Hepatocyte (in vitro differentiated cells): ENCODE measurements around the gene LARP1.

ENCODE experiments used
- CTCF ChIP-seq: fragments of 200-600 bp; sonication (generic); IDR thresholded peaks from 2 replicates; pipeline ENCODE4 v1.5.1; 2016; ENCODE audit warnings: antibody characterized with exemption, mild to moderate bottlenecking; ENCODE audit not compliant: poor library complexity
- EZH2phosphoT487 ChIP-seq: fragments of 200-600 bp; sonication (generic); IDR thresholded peaks from one replicate; pipeline ENCODE4 v1.6.1; 2018; ENCODE audit warnings: antibody characterized with exemption, mild to moderate bottlenecking, low read depth, moderate library complexity; ENCODE audit not compliant: unreplicated experiment, severe bottlenecking

- TF ChIP-seq CTCF (no peak), EZH2phosphoT487 (no peak)
Observed at GRCh38 chr5:154714266-154714986, 40.8 kb upstream of the LARP1 start.
